Measurements from ENCODE around the gene ABCC1.
A peak's percentile ranks its signal among the peaks of the same experiment; 100 is the strongest.
"Not testable (repeated sequence)": the region's sequence is repeated elsewhere in the genome, so short reads cannot be mapped to it uniquely, and the experiment has no call there.

ABCC1 gene

GRCh38 chr16:15925631-15926030 is 23.8 kb upstream of the ABCC1 start:
- CTCF ChIA-PET, result interaction anchor here (1.2 kb wide), 1 partner anchor 12 kb away, joined by 4 read pairs; no protein-coding TSS in a partner anchor
- WGBS (ENCODE audit: insufficient coverage), result 85% methylated on average over 8 of the region's 9 CpGs

GRCh38 chr16:15928261-15929104 is 20.9 kb upstream of the ABCC1 start:
- Histone ChIP-seq H3K27me3 (replicated peaks in 2 of 5; ENCODE audit: control insufficient read depth in 4 of 5, insufficient read depth in 5 of 5, low read length in 4 of 5) (no peaks in the 10 kb centered on the region), H3K27ac (ENCODE audit: insufficient read depth in 1 of 2, low read depth in 1 of 2, low read length in 2 of 2, poor library complexity in 1 of 2, severe bottlenecking in 2 of 2) (no peak overlapping the region), H3K36me3 (ENCODE audit: control insufficient read depth in 4 of 4, insufficient read depth in 4 of 4, low read length in 3 of 4) (no peaks in the 10 kb centered on the region), H3K4me3 (ENCODE audit: control insufficient read depth in 1 of 7, extremely low read depth in 1 of 7, insufficient read depth in 4 of 7, low read depth in 2 of 7, low read length in 6 of 7) (no peak overlapping the region), H3K4me1 (ENCODE audit: control extremely low read depth in 1 of 4, control insufficient read depth in 4 of 4, insufficient read depth in 4 of 4, low read length in 3 of 4) (no peaks in the 10 kb centered on the region), H3K9me3 (ENCODE audit: control extremely low read depth in 1 of 5, control insufficient read depth in 4 of 5, insufficient read depth in 2 of 5, low read depth in 1 of 5, low read length in 4 of 5) (no peaks in the 10 kb centered on the region)
- no peak for DNase-seq
- 97% methylated on average over 11 of the region's 18 CpGs for WGBS (ENCODE audit: insufficient coverage)
- CTCF ChIA-PET, result interaction anchor here (1.4 kb wide), 1 partner anchor 12 kb away, joined by 3 read pairs; no protein-coding TSS in a partner anchor
- POLR2A ChIA-PET, result no interaction called here

More at GRCh38 chr16:15925631-15926030, 23.8 kb upstream of the ABCC1 start:
- POLR2A ChIA-PET, result interaction anchor here (0.6 kb wide), 1 partner anchor 18 kb away, joined by 3 read pairs; no protein-coding TSS in a partner anchor
- no peaks in the 10 kb centered on the region for H3K36me3 ChIP-seq (ENCODE audit: control insufficient read depth in 4 of 4, insufficient read depth in 4 of 4, low read length in 3 of 4)
- no peaks in the 10 kb centered on the region for H3K9me3 ChIP-seq (ENCODE audit: control extremely low read depth in 1 of 5, control insufficient read depth in 4 of 5, insufficient read depth in 2 of 5, low read depth in 1 of 5, low read length in 4 of 5)
- H3K27ac ChIP-seq (ENCODE audit: insufficient read depth in 1 of 2, low read depth in 1 of 2, low read length in 2 of 2, poor library complexity in 1 of 2, severe bottlenecking in 2 of 2), result no peak overlapping the region
- DNase-seq, result no peak
- H3K4me1 ChIP-seq (ENCODE audit: control extremely low read depth in 1 of 4, control insufficient read depth in 4 of 4, insufficient read depth in 4 of 4, low read length in 3 of 4), result no peaks in the 10 kb centered on the region
- no peaks in the 10 kb centered on the region for H3K27me3 ChIP-seq (replicated peaks in 2 of 5; ENCODE audit: control insufficient read depth in 4 of 5, insufficient read depth in 5 of 5, low read length in 4 of 5)
- no peak overlapping the region for H3K4me3 ChIP-seq (ENCODE audit: control insufficient read depth in 1 of 7, extremely low read depth in 1 of 7, insufficient read depth in 4 of 7, low read depth in 2 of 7, low read length in 6 of 7)

- ChIA-PET POLR2A (interaction anchor here (0.6 kb wide), 1 partner anchor 83 kb away, joined by 3 read pairs; no protein-coding TSS in a partner anchor), CTCF (no interaction called here)
- WGBS (ENCODE audit: insufficient coverage), result 100% methylated on average over 3 of the region's 6 CpGs
- Histone ChIP-seq H3K9me3 (ENCODE audit: control extremely low read depth in 1 of 5, control insufficient read depth in 4 of 5, insufficient read depth in 2 of 5, low read depth in 1 of 5, low read length in 4 of 5) (no peaks in the 10 kb centered on the region), H3K4me3 (ENCODE audit: control insufficient read depth in 1 of 7, extremely low read depth in 1 of 7, insufficient read depth in 4 of 7, low read depth in 2 of 7, low read length in 6 of 7) (no peak overlapping the region), H3K27ac (ENCODE audit: insufficient read depth in 1 of 2, low read depth in 1 of 2, low read length in 2 of 2, poor library complexity in 1 of 2, severe bottlenecking in 2 of 2) (no peak overlapping the region), H3K4me1 (ENCODE audit: control extremely low read depth in 1 of 4, control insufficient read depth in 4 of 4, insufficient read depth in 4 of 4, low read length in 3 of 4) (no peaks in the 10 kb centered on the region), H3K27me3 (replicated peaks in 2 of 5; ENCODE audit: control insufficient read depth in 4 of 5, insufficient read depth in 5 of 5, low read length in 4 of 5) (no peaks in the 10 kb centered on the region), H3K36me3 (ENCODE audit: control insufficient read depth in 4 of 4, insufficient read depth in 4 of 4, low read length in 3 of 4) (no peaks in the 10 kb centered on the region)
- no peak for DNase-seq
These were observed 16.5 kb upstream of the ABCC1 start for GRCh38 chr16:15932939-15933338.

- no peaks in the 10 kb centered on the region for H3K27me3 ChIP-seq (replicated peaks in 2 of 5; ENCODE audit: control insufficient read depth in 4 of 5, insufficient read depth in 5 of 5, low read length in 4 of 5)
- CTCF ChIA-PET, result no interaction called here
- H3K9me3 ChIP-seq (ENCODE audit: control extremely low read depth in 1 of 5, control insufficient read depth in 4 of 5, insufficient read depth in 2 of 5, low read depth in 1 of 5, low read length in 4 of 5), result no peaks in the 10 kb centered on the region
- no peaks in the 10 kb centered on the region for H3K36me3 ChIP-seq (ENCODE audit: control insufficient read depth in 4 of 4, insufficient read depth in 4 of 4, low read length in 3 of 4)
- no peak overlapping the region for H3K27ac ChIP-seq (ENCODE audit: insufficient read depth in 1 of 2, low read depth in 1 of 2, low read length in 2 of 2, poor library complexity in 1 of 2, severe bottlenecking in 2 of 2)
- no peaks in the 10 kb centered on the region for H3K4me1 ChIP-seq (ENCODE audit: control extremely low read depth in 1 of 4, control insufficient read depth in 4 of 4, insufficient read depth in 4 of 4, low read length in 3 of 4)
- POLR2A ChIA-PET, result no interaction called here
- WGBS (ENCODE audit: insufficient coverage), result 93% methylated on average over 3 of the region's 4 CpGs
- no peak for DNase-seq
- no peak overlapping the region for H3K4me3 ChIP-seq (ENCODE audit: control insufficient read depth in 1 of 7, extremely low read depth in 1 of 7, insufficient read depth in 4 of 7, low read depth in 2 of 7, low read length in 6 of 7)
These were observed 15.6 kb upstream of the ABCC1 start for GRCh38 chr16:15933781-15934180.

- Histone ChIP-seq H3K27ac (ENCODE audit: insufficient read depth in 1 of 2, low read depth in 1 of 2, low read length in 2 of 2, poor library complexity in 1 of 2, severe bottlenecking in 2 of 2) (no peak overlapping the region), H3K9me3 (ENCODE audit: control extremely low read depth in 1 of 5, control insufficient read depth in 4 of 5, insufficient read depth in 2 of 5, low read depth in 1 of 5, low read length in 4 of 5) (no peaks in the 10 kb centered on the region), H3K27me3 (replicated peaks in 2 of 5; ENCODE audit: control insufficient read depth in 4 of 5, insufficient read depth in 5 of 5, low read length in 4 of 5) (no peaks in the 10 kb centered on the region), H3K36me3 (ENCODE audit: control insufficient read depth in 4 of 4, insufficient read depth in 4 of 4, low read length in 3 of 4) (no peaks in the 10 kb centered on the region), H3K4me1 (ENCODE audit: control extremely low read depth in 1 of 4, control insufficient read depth in 4 of 4, insufficient read depth in 4 of 4, low read length in 3 of 4) (peaks cover 0 to 2% (median 0%) of the 10 kb centered on the region in 4 experiments), H3K4me3 (ENCODE audit: control insufficient read depth in 1 of 7, extremely low read depth in 1 of 7, insufficient read depth in 4 of 7, low read depth in 2 of 7, low read length in 6 of 7) (no peak overlapping the region)
- ChIA-PET POLR2A (no interaction called here), CTCF (no interaction called here)
- DNase-seq, result no peak
These were observed 14.4 kb upstream of the ABCC1 start for GRCh38 chr16:15934991-15935390.

- H3K4me3 ChIP-seq (ENCODE audit: control insufficient read depth in 1 of 7, extremely low read depth in 1 of 7, insufficient read depth in 4 of 7, low read depth in 2 of 7, low read length in 6 of 7); H3K9me3 ChIP-seq (ENCODE audit: control extremely low read depth in 1 of 5, control insufficient read depth in 4 of 5, insufficient read depth in 2 of 5, low read depth in 1 of 5, low read length in 4 of 5); H3K27me3 ChIP-seq (replicated peaks in 2 of 5; ENCODE audit: control insufficient read depth in 4 of 5, insufficient read depth in 5 of 5, low read length in 4 of 5); DNase-seq; POLR2A ChIA-PET; H3K27ac ChIP-seq (ENCODE audit: insufficient read depth in 1 of 2, low read depth in 1 of 2, low read length in 2 of 2, poor library complexity in 1 of 2, severe bottlenecking in 2 of 2); H3K36me3 ChIP-seq (ENCODE audit: control insufficient read depth in 4 of 4, insufficient read depth in 4 of 4, low read length in 3 of 4); H3K4me1 ChIP-seq (ENCODE audit: control extremely low read depth in 1 of 4, control insufficient read depth in 4 of 4, insufficient read depth in 4 of 4, low read length in 3 of 4): not testable (repeated sequence)
- 98% methylated on average over 4 of the region's 6 CpGs for WGBS (ENCODE audit: insufficient coverage)
- CTCF ChIA-PET, result interaction anchor here (1.7 kb wide), 1 partner anchor 11 kb away, joined by 4 read pairs; no protein-coding TSS in a partner anchor
These were observed 12.6 kb upstream of the ABCC1 start for GRCh38 chr16:15936809-15937208.

- Histone ChIP-seq H3K27me3 (replicated peaks in 2 of 5; ENCODE audit: control insufficient read depth in 4 of 5, insufficient read depth in 5 of 5, low read length in 4 of 5) (no peaks in the 10 kb centered on the region), H3K27ac (ENCODE audit: insufficient read depth in 1 of 2, low read depth in 1 of 2, low read length in 2 of 2, poor library complexity in 1 of 2, severe bottlenecking in 2 of 2) (no peak overlapping the region), H3K4me1 (ENCODE audit: control extremely low read depth in 1 of 4, control insufficient read depth in 4 of 4, insufficient read depth in 4 of 4, low read length in 3 of 4) (peaks cover 7 to 17% (median 8%) of the 10 kb centered on the region in 4 experiments), H3K36me3 (ENCODE audit: control insufficient read depth in 4 of 4, insufficient read depth in 4 of 4, low read length in 3 of 4) (no peaks in the 10 kb centered on the region), H3K9me3 (ENCODE audit: control extremely low read depth in 1 of 5, control insufficient read depth in 4 of 5, insufficient read depth in 2 of 5, low read depth in 1 of 5, low read length in 4 of 5) (no peaks in the 10 kb centered on the region), H3K4me3 (ENCODE audit: control insufficient read depth in 1 of 7, extremely low read depth in 1 of 7, insufficient read depth in 4 of 7, low read depth in 2 of 7, low read length in 6 of 7) (peak overlapping the region in 3 of 7 experiments; percentile 1 to 28 (median 5))
- 28% methylated on average over 5 of the region's 6 CpGs for WGBS (ENCODE audit: insufficient coverage)
- peak; percentile 30 to 78 (median 72) for DNase-seq
- ChIA-PET POLR2A (no interaction called here), CTCF (no interaction called here)
These were observed 6.3 kb upstream of the ABCC1 start for GRCh38 chr16:15942931-15943690.

Measured in common myeloid progenitor, CD34-positive (primary cell).